ENCODE results near the gene SDHB.

Gene SDHB

GRCh38 chr1:17012775-17013490, 40.9 kb downstream of the SDHB start:
- DNase-seq (ENCODE audit: low read depth) = peak; percentile 62

GRCh38 chr1:17011439-17012307, 42.2 kb downstream of the SDHB start, which contains the start of gene ATP13A2:
TSS of gene ATP13A2 (minus strand) at chr1:17011928. CDS start at chr1:17011738, 190 bp downstream.
- peak; percentile 72 for DNase-seq (ENCODE audit: low read depth)

GRCh38 chr1:17011092-17011438, 42.8 kb downstream of the SDHB start:
- DNase-seq (ENCODE audit: low read depth) = no peak

GRCh38 chr1:17009706-17010105, 44.1 kb downstream of the SDHB start:
- no peak for DNase-seq (ENCODE audit: low read depth)

- DNase-seq (ENCODE audit: low read depth) = no peak
Measured at GRCh38 chr1:17008208-17008855, 45.5 kb downstream of the SDHB start.

- no peak for DNase-seq (ENCODE audit: low read depth)
Measured at GRCh38 chr1:17007121-17007520, 46.7 kb downstream of the SDHB start.

- DNase-seq (ENCODE audit: low read depth) = no peak
Measured at GRCh38 chr1:17005365-17005740, 48.5 kb downstream of the SDHB start.

- no peak for DNase-seq (ENCODE audit: low read depth)
Measured at GRCh38 chr1:17004466-17005364, 49.1 kb downstream of the SDHB start.

- DNase-seq (ENCODE audit: low read depth) = no peak
Measured at GRCh38 chr1:17002524-17002902, 51.3 kb downstream of the SDHB start.

GRCh38 chr1:17001760-17002523, 51.9 kb downstream of the SDHB start:
- DNase-seq (ENCODE audit: low read depth) = no peak

GRCh38 chr1:16999863-17000262, 54.0 kb downstream of the SDHB start:
- DNase-seq (ENCODE audit: low read depth) = no peak

GRCh38 chr1:16998589-16998988, 55.2 kb downstream of the SDHB start:
- DNase-seq (ENCODE audit: low read depth) = no peak

GRCh38 chr1:16996845-16997244, 57.0 kb downstream of the SDHB start:
- no peak for DNase-seq (ENCODE audit: low read depth)

- no peak for DNase-seq (ENCODE audit: low read depth)
Measured at GRCh38 chr1:16993521-16994038, 60.3 kb downstream of the SDHB start.

- no peak for DNase-seq (ENCODE audit: low read depth)
Measured at GRCh38 chr1:16992675-16993074, 61.2 kb downstream of the SDHB start.

GRCh38 chr1:16992102-16992501, 61.7 kb downstream of the SDHB start:
- DNase-seq (ENCODE audit: low read depth) = no peak

GRCh38 chr1:16991571-16991970, 62.3 kb downstream of the SDHB start:
- DNase-seq (ENCODE audit: low read depth) = no peak

GRCh38 chr1:16989676-16990391, 64.0 kb downstream of the SDHB start:
- DNase-seq (ENCODE audit: low read depth) = no peak

GRCh38 chr1:16988210-16988609, 65.6 kb downstream of the SDHB start:
- no peak for DNase-seq (ENCODE audit: low read depth)

- DNase-seq (ENCODE audit: low read depth) = no peak
Measured at GRCh38 chr1:16986962-16987361, 66.9 kb downstream of the SDHB start.

Measured in EH (cell line).